Effector CD4-positive, alpha-beta T cell (primary cell): ENCODE data around the gene TBKBP1.

Source experiments
- DNase-seq: peaks from one replicate; pipeline ENCODE4 v3.0.0-alpha.2; 2020
- total RNA-seq: gene quantifications from one replicate; lab custom pipeline; 2026; lab: John Stamatoyannopoulos, UW

Gene TBKBP1, protein sequence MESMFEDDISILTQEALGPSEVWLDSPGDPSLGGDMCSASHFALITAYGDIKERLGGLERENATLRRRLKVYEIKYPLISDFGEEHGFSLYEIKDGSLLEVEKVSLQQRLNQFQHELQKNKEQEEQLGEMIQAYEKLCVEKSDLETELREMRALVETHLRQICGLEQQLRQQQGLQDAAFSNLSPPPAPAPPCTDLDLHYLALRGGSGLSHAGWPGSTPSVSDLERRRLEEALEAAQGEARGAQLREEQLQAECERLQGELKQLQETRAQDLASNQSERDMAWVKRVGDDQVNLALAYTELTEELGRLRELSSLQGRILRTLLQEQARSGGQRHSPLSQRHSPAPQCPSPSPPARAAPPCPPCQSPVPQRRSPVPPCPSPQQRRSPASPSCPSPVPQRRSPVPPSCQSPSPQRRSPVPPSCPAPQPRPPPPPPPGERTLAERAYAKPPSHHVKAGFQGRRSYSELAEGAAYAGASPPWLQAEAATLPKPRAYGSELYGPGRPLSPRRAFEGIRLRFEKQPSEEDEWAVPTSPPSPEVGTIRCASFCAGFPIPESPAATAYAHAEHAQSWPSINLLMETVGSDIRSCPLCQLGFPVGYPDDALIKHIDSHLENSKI
- total RNA-seq: 9.8 reads per million, percentile 31 among the genes with 10 or more reads in this experiment

DNA sequence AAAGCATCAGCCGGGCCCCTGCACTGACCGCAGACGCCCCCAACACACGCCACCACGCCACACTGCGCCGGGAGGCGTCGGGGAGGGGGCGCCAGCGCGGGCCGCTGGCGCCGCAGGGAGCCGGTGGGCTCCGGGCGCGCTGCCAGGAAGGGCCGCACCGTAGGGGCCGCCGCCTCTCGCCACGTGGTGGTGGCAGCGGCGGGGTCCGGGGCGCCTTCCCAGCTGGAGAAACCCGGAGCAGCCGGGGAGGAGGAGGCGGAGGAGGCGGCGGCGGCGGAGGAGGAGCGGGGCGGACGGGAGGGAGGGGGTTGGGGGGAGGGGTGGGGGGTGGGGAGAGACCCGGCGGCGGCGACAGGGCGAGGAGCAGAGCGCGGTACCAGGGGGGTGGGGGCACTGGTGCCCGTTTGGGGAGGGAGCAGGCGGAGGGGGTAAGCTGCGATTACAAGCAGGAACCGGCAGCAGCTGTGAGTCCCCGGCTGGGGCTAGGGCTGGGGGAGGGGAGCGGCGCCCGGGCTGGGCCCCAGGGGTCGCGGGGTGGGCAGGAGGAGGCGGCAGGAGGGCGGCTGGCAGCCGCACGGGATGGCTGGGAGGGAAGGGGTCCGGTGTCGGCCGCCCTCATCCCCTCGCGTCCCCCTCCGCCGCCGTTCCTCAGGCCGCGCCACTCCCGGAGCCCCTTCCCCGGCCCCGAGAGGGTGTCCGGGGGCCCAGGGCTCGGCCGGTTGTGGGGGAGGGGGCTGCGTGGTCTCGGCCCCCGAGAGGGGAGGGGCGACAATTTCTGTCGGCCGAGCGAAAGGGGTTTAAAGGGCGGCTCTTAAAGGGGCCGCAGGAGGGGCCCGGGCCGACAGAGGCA, at the start of gene TBKBP1:
Gene TBKBP1 (plus strand): TSS at position 431 of the 850 bp plus-strand sequence. CDS start 1,952 bp downstream, outside the sequence.
- peak; percentile 46 for DNase-seq

DNA sequence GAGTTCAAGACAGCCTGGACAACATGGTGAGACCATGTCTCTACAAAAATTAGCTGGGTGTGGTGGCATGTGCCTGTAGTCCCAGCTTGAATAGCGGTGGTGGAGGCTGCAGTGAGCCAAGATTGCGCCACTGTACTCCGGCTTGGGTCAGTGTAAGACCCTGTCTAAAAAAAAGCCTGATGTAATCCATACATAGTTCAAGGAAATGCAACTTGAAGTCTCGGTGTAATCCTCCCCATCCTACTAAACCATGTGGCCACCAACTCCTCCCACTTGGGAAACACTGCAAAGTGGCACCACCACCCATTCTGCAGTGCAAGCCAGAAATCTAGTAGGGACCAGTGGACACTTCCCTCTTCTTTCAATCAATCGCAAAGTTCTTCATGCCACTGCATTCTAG, 49.6 kb upstream of the TBKBP1 start:
- no peak for DNase-seq

DNA sequence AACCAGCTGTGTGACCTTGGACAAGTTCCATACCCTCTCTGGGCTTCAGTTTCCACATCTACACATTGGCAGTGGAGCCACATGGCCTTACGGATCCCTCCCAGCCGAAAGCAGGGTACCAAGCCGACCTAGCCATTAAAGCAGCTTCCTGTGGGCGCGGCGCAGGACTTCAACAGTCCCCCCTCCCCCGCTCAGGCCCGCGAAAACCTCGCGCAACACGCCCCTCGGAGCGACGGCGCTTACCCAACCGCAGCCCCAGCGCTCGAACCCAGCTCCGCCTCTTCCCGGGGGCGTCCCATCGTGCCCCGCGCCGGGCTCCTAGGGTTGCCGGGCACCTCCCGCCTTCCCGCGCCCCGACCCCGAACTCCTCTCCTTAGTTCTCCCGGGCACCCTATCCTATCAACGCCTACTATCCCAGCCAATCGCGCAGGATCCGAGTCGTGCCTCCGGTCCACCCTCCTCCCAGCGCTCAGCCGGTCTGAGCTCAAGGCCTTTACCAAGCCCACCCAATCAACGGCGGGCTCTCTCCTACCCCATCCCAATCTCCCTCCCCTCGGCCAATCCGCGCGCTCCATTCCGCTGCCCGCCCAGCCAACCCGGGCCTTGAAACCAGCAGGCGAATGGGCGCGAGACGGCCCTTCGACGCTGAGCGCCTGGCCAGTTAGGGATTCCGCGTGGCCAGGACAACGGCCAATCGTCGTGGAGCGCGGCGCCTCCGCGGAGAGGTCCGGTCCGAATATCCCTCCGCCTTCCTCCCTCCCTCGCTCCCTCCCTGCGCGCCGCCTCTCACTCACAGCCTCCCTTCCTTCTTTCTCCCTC, 44.6 kb upstream of the TBKBP1 start, which contains the start of gene KPNB1:
Gene KPNB1 (plus strand): TSS at position 767 of the 819 bp plus-strand sequence. CDS start 326 bp downstream, outside the sequence.
- peak; percentile 96 for DNase-seq

DNA sequence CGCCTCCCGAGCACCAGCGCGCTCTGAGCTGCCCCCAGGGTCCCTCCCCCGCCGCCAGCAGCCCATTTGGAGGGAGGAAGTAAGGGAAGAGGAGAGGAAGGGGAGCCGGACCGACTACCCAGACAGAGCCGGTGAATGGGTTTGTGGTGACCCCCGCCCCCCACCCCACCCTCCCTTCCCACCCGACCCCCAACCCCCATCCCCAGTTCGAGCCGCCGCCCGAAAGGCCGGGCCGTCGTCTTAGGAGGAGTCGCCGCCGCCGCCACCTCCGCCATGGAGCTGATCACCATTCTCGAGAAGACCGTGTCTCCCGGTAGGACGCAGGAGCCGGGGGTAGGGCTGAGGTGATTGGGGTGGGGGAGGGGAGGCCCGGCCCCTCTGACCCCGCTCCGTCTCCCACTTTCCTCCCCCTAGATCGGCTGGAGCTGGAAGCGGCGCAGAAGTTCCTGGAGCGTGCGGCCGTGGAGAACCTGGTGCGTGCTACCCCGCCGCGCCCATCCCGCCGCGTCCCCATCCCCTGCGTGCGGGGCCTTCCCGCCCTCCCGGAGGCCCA, 43.9 kb upstream of the TBKBP1 start:
- DNase-seq: no peak

DNA sequence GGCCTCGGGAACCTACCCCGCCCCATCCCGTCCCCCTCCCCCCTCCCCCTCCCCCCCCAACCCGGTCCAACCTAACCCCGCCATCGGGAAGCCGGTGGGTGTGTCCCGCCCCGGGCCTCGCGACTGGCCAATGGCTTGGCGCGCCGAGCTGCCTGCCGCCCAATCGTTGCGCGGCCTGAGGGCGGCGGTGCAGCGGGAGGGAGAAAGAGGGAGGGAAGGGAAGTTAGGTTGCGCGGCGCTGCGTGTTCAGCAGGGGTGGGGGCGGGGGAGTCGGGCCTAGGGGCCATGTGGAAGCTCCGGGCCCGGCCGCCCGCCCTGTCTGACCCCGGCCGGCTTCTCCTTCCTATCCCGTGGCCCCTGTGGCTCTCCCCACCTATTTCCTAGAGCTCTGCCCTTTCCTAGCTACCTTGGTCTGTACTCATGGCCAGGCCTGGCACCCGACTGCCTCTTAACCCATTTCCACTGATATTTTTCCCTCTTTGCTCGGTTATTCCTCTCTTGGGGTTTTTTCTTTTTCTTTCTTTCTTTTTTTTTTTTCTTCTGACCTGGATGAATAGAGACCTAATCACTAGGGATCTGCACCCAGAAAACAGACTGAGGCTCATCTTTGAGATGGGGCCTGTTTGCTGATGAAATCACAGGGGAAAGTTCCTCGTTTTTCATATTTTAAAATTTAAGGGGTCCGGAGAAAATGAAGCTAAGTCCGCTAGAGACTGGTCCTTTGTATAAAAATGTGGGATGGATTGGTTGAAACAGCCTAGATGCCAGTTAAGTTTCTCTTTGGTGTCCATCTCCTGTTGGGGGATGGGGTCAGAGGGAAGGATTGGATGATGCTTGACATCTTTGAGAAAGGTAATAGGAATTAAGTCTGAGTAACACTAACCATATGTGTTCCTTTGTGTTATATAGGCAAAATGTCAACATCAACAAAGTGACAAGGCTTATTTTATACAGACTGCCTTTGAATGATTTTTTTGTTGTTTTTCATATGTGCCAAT, 43.1 kb upstream of the TBKBP1 start:
- peak; percentile 84 for DNase-seq

DNA sequence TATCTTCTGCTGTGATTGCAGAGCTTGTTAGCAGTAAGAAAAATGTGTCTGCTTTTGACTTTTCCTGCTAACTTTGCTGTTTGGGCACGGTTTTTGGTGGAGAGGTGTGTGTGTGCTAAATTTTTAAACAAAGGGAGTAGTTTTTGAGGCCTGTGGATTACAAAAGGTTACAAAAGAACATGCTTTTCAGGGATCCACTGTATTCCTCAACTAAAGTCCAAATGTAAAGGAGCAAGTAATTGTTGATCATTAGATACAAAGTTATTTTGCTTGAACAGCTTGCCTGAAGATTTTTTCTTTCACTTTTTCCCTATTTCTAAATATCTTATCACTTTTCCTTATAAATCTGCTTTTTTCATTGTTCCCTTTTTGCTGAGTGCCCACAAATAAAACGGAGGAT, 42.3 kb upstream of the TBKBP1 start:
- DNase-seq: no peak

DNA sequence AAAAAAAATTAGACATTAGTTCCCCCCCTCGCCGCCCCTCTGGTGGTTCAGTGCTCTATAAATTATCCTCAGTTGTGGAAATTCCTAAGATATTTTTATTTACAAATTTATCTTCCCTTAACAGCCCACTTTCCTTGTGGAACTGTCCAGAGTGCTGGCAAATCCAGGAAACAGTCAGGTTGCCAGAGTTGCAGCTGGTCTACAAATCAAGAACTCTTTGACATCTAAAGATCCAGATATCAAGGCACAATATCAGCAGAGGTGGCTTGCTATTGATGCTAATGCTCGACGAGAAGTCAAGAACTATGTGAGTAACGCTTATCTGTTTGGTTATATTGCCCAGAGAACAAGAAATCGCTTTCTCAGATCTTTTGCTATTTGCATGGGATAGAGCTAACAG, 41.4 kb upstream of the TBKBP1 start:
- DNase-seq: no peak

DNA sequence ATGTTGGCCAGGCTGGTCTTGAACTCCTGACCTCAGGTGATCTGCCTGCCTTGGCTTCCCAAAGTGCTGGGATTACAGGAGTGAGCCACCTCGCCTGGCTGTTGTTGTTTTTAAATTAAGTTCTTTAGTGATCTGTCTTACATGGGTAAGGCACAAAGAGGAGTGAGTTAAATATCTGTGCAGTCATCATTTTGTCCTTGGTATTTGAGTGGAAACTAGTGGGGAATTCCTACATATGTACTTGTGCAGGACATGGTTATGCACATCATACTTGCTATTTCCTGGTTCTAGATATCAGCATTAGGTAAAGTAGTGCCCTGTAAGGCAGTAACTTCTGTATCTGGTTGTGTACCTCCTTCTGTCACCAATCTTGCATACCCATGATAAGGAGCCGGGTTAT, 40.5 kb upstream of the TBKBP1 start:
- DNase-seq: no peak

DNA sequence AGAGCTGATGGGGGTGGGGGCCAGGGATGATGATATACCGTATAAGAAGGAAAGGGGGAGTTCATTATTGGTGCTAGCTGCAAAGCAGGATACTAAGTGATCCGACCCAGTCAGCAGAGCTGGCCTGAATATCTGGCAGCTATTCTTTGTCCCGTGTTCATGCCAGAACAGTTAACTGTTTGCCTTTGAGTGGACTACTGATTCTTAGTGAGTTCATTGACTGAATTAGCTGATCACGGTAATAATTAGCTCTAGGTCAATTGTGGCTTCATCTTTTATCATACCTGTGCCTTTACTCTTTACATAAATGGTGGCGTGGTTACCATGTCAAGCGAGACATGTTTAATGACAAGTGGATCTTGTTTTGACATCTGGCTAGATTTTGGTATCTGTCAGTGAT, 39.0 kb upstream of the TBKBP1 start:
- DNase-seq: no peak

DNA sequence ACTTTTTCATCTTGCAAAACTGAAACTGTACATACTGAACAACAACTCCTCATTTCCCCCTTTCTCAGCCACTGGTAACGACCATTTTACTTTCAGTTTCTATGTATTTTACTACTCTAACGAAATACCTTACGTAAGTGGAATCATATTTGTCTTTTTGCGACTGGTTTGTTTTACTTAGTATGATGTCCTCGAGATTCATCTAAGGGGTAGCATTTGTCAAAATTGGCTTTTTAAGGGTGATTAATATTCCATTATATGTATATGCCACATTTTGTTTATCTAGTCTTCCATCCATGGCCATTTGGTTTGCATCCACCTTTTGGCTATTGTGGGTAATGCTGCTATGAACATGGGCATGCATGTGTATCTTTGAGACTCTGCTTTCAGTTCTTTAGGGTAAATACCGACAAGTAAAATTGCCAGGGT, 33.9 kb upstream of the TBKBP1 start:
- no peak for DNase-seq

DNA sequence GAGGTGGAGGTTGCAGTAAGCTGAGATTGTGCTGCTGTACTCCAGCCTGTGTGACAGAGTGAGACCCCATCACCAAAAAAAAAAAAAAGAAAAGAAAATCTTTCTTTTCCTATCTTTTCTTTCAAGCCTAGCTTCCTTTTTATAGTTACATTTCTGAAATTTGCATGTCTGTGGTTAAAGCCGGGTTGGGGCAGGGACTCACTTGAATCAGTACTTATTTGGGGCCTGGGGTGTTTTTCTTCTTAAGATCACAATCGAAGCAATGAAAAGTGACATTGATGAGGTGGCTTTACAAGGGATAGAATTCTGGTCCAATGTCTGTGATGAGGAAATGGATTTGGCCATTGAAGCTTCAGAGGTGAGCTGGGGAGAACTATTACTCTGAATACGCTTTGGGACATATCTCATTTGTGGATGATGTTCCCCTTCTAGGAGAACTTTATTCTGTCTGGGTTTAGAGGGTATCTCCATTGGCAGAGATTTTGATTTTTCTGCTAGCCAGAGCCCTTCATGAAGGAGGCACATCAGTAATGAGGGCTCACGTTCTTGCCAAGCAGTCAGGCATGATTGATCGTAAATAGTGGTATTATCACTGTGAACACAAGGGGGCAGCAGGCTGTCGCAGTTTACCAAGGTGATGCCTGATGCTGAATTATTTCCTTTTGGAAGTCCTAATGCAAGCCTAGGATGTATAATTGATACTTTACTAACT, 29.9 kb upstream of the TBKBP1 start:
- peak; percentile 56 for DNase-seq

DNA sequence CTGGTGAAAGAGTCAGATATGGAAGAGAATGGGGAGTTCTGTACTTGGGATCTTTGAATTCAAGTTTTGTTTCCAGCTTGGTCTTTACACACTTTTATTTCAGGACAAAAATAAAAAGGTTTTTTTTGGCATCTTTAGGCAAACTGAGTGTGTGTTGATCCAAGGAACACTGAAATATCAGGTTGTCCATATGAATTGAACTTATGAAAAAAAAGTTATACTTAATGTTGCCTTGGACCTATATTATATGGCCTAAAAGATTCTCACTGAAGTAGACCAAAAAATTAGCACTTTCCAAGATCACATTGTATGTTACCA, 29.4 kb upstream of the TBKBP1 start:
- no peak for DNase-seq

DNA sequence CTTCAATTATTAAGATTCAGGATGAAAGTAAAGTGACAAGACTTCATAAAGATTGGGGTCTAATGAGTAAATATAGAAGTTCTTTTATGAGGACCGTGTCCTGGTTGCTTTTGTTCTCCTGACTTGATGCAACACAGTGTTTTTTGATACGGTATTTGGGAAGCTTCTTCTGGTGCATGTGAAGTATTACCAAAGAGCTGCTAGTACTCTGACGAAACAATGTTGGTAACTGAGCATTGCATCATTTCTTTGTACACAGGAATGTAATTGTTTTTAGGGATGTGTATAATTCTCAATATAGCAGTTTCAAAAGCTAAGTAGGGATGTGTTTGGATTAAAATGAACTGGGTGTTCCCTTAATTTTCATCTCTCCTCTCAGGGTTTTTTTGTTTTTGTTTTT, 28.3 kb upstream of the TBKBP1 start:
- no peak for DNase-seq

DNA sequence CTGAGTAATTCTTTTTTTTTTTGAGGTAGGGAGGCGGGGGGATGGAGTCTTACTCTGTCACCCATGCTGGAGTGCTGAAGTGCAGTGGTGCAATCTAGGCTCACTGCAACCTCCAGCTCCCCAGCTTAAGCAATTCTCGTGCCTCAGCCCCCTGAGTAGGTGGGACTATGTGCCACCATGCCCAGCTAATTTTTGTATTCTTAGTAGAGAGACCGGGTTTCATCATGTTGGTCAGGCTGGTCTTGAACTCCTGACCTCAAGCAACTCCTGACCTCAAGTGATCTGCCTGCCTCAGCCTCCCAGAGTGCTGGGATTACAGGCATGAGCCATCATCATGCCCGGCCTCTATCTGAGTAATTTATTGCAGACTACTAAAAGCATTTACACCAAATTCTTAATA, 24.9 kb upstream of the TBKBP1 start:
- DNase-seq: no peak

DNA sequence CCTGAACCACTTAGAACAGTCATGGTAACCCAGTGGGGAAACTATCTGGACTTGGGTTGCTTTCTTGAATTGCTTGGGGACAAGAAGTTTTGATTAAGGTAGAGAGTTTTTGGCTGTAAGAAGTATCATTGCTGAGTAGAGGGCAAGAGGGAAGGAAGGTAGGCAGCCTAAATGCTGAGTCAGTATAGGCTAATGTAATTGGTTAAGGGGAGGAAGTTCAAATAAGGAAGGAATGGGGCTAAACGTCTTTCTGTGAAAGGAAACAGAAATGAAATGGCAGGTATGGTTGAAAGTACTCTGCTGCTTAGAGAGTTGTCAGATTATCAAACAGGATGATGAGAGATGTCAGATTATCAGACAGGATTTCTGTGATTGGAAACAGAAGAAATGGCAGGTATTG, 23.9 kb upstream of the TBKBP1 start:
- DNase-seq: no peak

DNA sequence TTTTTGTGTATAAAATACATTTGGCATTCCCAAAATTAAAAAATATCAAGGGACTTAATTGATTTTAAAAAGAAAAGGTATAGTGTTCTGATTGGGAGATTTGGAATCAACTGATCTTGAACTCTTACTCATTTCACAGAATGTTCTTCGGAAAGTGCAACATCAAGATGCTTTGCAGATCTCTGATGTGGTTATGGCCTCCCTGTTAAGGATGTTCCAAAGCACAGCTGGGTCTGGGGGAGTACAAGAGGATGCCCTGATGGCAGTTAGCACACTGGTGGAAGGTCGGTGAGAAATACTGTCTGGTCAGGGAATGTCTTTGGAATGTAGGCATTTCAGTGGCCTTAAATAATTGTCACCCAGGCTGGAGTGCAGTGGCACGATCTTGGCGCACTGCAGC, 19.5 kb upstream of the TBKBP1 start:
- DNase-seq: no peak

DNA sequence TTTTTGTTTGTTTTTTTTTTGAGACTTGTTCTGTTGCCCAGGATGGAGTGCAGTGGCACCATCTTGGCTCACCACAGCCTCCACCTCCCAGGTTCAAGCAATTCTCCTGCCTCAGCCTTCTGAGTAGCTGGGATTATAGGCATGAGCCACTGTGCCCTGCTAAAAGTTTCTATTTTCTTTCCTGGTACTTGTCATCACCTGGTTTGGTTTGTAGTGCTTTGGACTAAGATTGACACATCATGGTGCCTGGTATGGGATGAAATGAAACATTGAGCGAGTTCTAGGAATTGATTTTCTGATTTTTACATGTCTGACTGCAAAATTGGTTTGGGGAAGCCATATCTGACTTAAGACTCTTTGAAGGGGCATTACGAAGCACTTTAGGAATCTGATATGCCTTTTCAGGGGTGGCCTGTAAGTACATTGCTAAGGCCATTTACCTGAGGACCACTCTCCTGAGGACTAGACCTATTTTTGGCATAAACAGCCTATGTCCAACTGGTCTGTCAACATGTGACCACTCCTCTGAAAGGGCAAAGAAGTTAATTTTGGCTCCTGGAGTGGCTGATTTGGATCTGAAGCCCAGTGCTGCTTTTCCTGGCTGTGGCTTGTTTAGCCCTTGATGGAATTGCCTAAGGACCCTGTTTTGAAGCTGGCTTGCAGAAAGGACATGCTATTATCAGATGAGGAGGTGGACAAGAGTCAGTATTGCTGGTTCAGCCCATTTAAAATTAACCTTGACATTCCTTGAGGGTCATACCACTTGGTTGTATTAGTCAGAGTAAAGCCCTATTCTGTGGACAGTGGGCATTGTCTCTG, 18.4 kb upstream of the TBKBP1 start:
- DNase-seq: no peak

DNA sequence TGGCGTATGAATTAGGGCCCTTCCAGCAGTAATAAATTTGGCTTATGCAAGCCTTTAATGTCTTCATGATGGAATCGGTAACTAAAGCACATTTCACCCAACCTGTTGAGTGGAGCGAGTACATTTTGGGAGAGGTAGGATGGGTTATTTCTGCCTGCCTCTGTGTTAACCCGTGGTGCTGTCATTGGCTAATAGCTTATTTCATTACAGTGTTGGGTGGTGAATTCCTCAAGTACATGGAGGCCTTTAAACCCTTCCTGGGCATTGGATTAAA, 17.8 kb upstream of the TBKBP1 start:
- no peak for DNase-seq

DNA sequence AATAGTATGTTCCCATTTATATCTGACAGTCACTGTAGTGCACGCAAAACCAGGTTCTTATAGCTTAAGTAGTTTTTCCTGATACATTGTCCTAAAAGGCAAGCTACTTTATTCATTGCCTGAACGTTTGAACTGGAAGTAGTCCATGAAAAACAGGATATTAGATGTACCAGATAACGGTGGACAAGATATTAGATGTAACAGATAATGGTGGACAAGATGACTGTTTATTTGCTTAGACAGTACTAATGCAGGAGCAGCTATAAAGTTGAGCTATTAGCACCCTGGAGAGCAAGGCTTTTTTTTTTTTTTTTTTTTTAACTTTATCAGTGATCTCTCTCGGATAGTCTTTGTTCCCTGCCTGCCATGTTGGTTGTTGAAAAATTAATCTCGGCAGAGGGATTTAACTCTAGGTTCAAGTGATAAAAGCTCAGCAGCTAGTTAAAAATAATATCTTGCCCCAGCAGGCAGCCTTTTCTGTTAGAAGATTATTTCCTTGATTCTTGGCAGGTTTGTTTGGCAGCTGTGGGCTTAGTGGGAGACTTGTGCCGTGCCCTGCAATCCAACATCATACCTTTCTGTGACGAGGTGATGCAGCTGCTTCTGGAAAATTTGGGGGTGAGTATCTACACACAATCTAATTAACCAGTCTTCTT, 17.3 kb upstream of the TBKBP1 start:
- no peak for DNase-seq
